CD4-positive, alpha-beta T cell (primary cell): ENCODE data around the gene ADISSP. TPM values are rescaled to one million over a fixed set of nuclear protein-coding genes. Genes with fewer than 3 reads are reported as not detected.
A peak's percentile ranks its signal among the peaks of the same experiment; 100 is the strongest.

Source experiments
- ATAC-seq: fragments of 200-7000 bp; cut with Tn5 transposase; one replicate; pipeline ENCODE4 v1.10.0; 2022; ENCODE audit warnings: mild to moderate bottlenecking; ENCODE audit not compliant: poor library complexity
- CTCF ChIA-PET: fragments of 350-600 bp; sonication (Branson Sonifier 250); formaldehyde crosslinking; loops from one replicate; lab custom pipeline; 2021; ENCODE audit warnings: antibody characterized with exemption, inconsistent platforms; lab: Charles Lee
- POLR2A ChIA-PET: fragments of 350-600 bp; sonication (Branson Sonifier 250); formaldehyde crosslinking; loops from one replicate; lab custom pipeline; 2021; ENCODE audit warnings: antibody characterized with exemption, inconsistent platforms; lab: Charles Lee
- DNase-seq, 14 experiments: peaks; one replicate each; pipeline ENCODE4 v3.0.0-alpha.2; 2013 to 2020; ENCODE audit warnings: mixed read lengths in 2 of 14
- H3K27ac ChIP-seq, 2 donors: one replicate each; pipeline versions ENCODE4 v1.5.1 to v1.7.0; 2013; ENCODE audit warnings: low read length in 2 of 2, low read depth in 1 of 2, mild to moderate bottlenecking in 1 of 2
- H3K27me3 ChIP-seq, 2 experiments: 1 replicate in 1 of 2; 2 replicates in 1 of 2; pipeline versions ENCODE4 v1.6.1 to v1.7.0; 2013; ENCODE audit warnings: low read length in 2 of 2, control low read depth in 1 of 2, mild to moderate bottlenecking in 1 of 2, moderate library complexity in 1 of 2; ENCODE audit not compliant: insufficient read depth in 2 of 2, control insufficient read depth in 1 of 2
- H3K36me3 ChIP-seq: one replicate; pipeline ENCODE4 v1.6.1; 2013; ENCODE audit warnings: low read length, control low read depth; ENCODE audit not compliant: insufficient read depth
- H3K4me1 ChIP-seq: one replicate; pipeline ENCODE4 v1.6.1; 2013; ENCODE audit warnings: low read length, control low read depth; ENCODE audit not compliant: insufficient read depth
- H3K4me3 ChIP-seq: one replicate; pipeline ENCODE4 v1.5.1; 2013; ENCODE audit warnings: mild to moderate bottlenecking, low read length, moderate library complexity
- H3K9me3 ChIP-seq, 2 experiments: 1 replicate in 1 of 2; 2 replicates in 1 of 2; pipeline versions ENCODE4 v1.6.1 to v1.7.0; 2013; ENCODE audit warnings: low read length in 2 of 2, mild to moderate bottlenecking in 2 of 2, control low read depth in 1 of 2, moderate library complexity in 1 of 2; ENCODE audit not compliant: control insufficient read depth in 1 of 2, insufficient read depth in 1 of 2
- H3K27ac Mint-ChIP-seq: one replicate; pipeline ENCODE4 v1.8.0; 2020; ENCODE audit warnings: mixed read lengths
- H3K27me3 Mint-ChIP-seq: one replicate; pipeline ENCODE4 v1.8.0; 2021; ENCODE audit warnings: mixed read lengths
- H3K36me3 Mint-ChIP-seq: one replicate; pipeline ENCODE4 v1.8.0; 2021; ENCODE audit warnings: low read depth, mixed read lengths
- H3K4me1 Mint-ChIP-seq: one replicate; pipeline ENCODE4 v1.8.0; 2021; ENCODE audit warnings: low read depth, mixed read lengths
- H3K4me3 Mint-ChIP-seq: one replicate; pipeline ENCODE4 v1.8.0; 2020; ENCODE audit warnings: mild to moderate bottlenecking, mixed read lengths
- H3K9me3 Mint-ChIP-seq: one replicate; pipeline ENCODE4 v1.8.0; 2020; ENCODE audit warnings: mixed read lengths
- CTCF ChIP-seq: fragments of 200-600 bp; IDR thresholded peaks from one replicate; pipeline ENCODE4 v1.8.0; 2022; ENCODE audit warnings: antibody characterized with exemption, mild to moderate bottlenecking
- intact Hi-C, 2 experiments: fragments of 100-400 bp; cut with DNase I in 1 of 2; cut with micrococcal nuclease in 1 of 2; formaldehyde crosslinking; loops; one replicate each; pipeline versions ENCODE4 v1.15.1 to v1.9.0; 2023 to 2025; cut with DNase I, micrococcal nuclease
- total RNA-seq, 174 experiments: library from RNA in 2 of 174; stranded (reverse) in 2 of 174; gene quantifications; one replicate each; pipeline ENCODE4 v1.2.3 and lab custom pipeline; 2021 to 2026

The ADISSP gene
- total RNA-seq, 2 experiments from 2014 or later, result 11.2 to 11.6 TPM

GRCh38 chr20:3781153-3781910 lies 13.8 kb upstream of the ADISSP start, which contains the start of gene SPEF1:
Gene SPEF1 (minus strand): TSS chr20:3781448. CDS start chr20:3781287, 161 bp downstream.
- no peak within 1 kb of the TSS for H3K27ac ChIP-seq
- peaks cover 53% of the 10 kb centered on the region for H3K4me1 ChIP-seq

DNA sequence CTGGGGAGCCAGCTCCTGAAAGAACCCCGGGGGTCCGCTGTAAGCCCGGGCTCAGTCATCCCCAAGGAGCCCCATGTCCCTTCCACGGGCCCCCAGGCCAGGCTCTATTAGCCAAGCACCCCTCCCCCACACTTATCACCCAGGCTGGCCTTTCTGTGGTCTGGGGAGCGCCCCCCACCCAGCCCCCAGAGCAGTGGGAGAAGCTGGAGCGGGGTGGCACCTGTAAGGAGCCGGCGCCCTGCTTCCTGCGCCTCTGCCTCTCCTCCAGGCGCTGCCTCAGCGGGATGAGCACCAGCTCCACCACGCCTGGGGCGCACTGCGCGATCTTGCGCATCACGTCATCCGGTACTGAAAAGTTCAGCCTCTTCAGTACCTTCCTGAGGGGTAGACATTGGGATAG lies 11.4 kb upstream of the ADISSP start:
- H3K27ac ChIP-seq, result no peak overlapping the region
- H3K36me3 Mint-ChIP-seq, result no peaks in the 10 kb centered on the region
- peak overlapping the region; percentile 38 for H3K4me3 Mint-ChIP-seq
- no peak overlapping the region for H3K27ac Mint-ChIP-seq
- intact Hi-C loops, result no loop called here
- no peaks in the 10 kb centered on the region for H3K36me3 ChIP-seq
- H3K27me3 ChIP-seq, result peaks cover 9 to 12% of the 10 kb centered on the region in 2 experiments
- peaks cover 14% of the 10 kb centered on the region for H3K27me3 Mint-ChIP-seq
- H3K9me3 Mint-ChIP-seq, result no peaks in the 10 kb centered on the region
- ATAC-seq (no peak), DNase-seq (peak in 1 of 14 experiments; percentile 29)
- H3K4me1 Mint-ChIP-seq, result peaks cover 38% of the 10 kb centered on the region
- TF ChIP-seq CTCF, result no peak
- POLR2A ChIA-PET, result interaction anchor here (1.3 to 3.7 kb wide), 5 partner anchors 8 to 41 kb away, joined by 4 to 36 read pairs (median 12); partner anchors contain the start of genes ADISSP, AP5S1 and CENPB
- peaks cover 34% of the 10 kb centered on the region for H3K4me1 ChIP-seq
- CTCF ChIA-PET, result interaction anchor here (1.0 to 3.8 kb wide), 5 partner anchors 8 to 76 kb away, joined by 3 to 17 read pairs (median 6); partner anchors contain the start of genes ADISSP and CENPB
- no peak overlapping the region for H3K4me3 ChIP-seq
- no peaks in the 10 kb centered on the region for H3K9me3 ChIP-seq

More at GRCh38 chr20:3781153-3781910, 13.8 kb upstream of the ADISSP start, which contains the start of gene SPEF1:
- CTCF ChIA-PET, result interaction anchor here (1.0 to 1.8 kb wide), 4 partner anchors 13 to 38 kb away, joined by 3 to 15 read pairs (median 4); partner anchors contain the start of genes ADISSP and AP5S1
- peaks cover 14% of the 10 kb centered on the region for H3K27me3 Mint-ChIP-seq
- peaks cover 9 to 12% of the 10 kb centered on the region in 2 experiments for H3K27me3 ChIP-seq
- ATAC-seq, result peak; percentile 40
- peaks cover 0 to 3% of the 10 kb centered on the region in 2 experiments for H3K9me3 ChIP-seq
- no peaks in the 10 kb centered on the region for H3K36me3 ChIP-seq
- H3K4me1 Mint-ChIP-seq, result peaks cover 48% of the 10 kb centered on the region
- H3K4me3 ChIP-seq, result peak within 1 kb of the TSS; percentile 47
- H3K27ac Mint-ChIP-seq, result peak within 1 kb of the TSS; percentile 43
- no peaks in the 10 kb centered on the region for H3K36me3 Mint-ChIP-seq
- peak within 1 kb of the TSS; percentile 40 for H3K4me3 Mint-ChIP-seq
- no peak for TF ChIP-seq CTCF
- POLR2A ChIA-PET, result interaction anchor here (0.8 to 2.4 kb wide), 6 partner anchors 13 to 39 kb away, joined by 3 to 18 read pairs (median 6); partner anchors contain the start of genes ADISSP and AP5S1
- no peaks in the 10 kb centered on the region for H3K9me3 Mint-ChIP-seq
- peak in 5 of 14 experiments; percentile 29 to 84 (median 80) for DNase-seq
- intact Hi-C loops, result no loop called here

DNA sequence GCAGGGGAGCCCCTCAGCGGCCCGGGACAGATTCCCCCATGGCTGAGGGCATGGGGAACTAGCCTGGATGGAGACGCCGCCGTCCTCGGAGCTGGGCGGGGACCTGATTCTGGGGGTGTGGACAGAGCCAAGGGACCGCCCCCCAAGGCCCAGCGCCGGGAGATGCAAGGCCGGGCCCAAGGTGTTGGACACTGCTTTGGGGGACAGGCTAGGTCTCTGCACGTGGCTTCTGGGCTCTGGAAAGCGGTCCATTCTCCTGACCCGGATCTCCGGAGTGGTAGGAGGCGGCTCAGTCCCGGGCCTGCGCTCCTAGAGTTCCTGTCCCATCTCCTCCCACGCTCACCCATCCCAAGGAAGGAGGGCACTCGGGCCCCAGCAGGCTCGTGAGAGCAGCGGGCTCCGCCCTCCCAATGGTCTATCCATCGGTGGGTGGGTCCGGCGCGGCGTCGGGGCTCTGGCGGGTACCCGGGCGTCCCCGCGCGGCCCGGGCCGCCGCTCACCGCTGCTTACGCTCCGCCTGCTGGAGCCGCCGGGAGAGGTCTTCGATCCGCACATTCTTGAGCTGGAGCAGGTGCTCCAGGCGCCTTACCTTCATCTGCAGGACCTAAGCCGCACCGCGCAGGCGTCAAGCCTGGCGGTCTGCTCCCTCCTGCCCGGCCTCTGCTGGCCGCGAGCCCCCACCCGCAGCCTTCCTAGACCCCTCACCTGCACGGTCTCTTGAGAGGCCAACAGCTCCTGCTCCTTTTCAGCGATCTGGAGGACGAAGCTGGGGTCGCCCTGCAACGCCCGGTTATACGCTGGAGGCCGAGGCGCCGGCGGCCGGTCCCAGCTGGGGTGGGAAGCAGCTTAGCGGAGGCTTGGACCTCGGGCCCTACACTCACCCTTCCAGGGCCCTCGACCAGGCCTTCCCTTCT lies 10.4 kb upstream of the ADISSP start:
- Histone ChIP-seq H3K9me3 (no peaks in the 10 kb centered on the region), H3K4me3 (peak overlapping the region; percentile 67), H3K4me1 (peaks cover 34% of the 10 kb centered on the region), H3K36me3 (no peaks in the 10 kb centered on the region), H3K27ac (no peak overlapping the region), H3K27me3 (peaks cover 9 to 12% of the 10 kb centered on the region in 2 experiments)
- H3K9me3 Mint-ChIP-seq, result no peaks in the 10 kb centered on the region
- POLR2A ChIA-PET, result interaction anchor here (1.0 to 3.7 kb wide), 6 partner anchors 9 to 79 kb away, joined by 3 to 36 read pairs (median 10); partner anchors contain the start of genes ADISSP, AP5S1 and CENPB
- H3K4me1 Mint-ChIP-seq, result peaks cover 38% of the 10 kb centered on the region
- CTCF ChIA-PET, result interaction anchor here (0.6 to 3.8 kb wide), 7 partner anchors 9 to 77 kb away, joined by 3 to 17 read pairs (median 4); partner anchors contain the start of genes ADISSP, CDC25B and CENPB
- TF ChIP-seq CTCF, result no peak
- H3K27ac Mint-ChIP-seq, result no peak overlapping the region
- peak overlapping the region; percentile 82 for H3K4me3 Mint-ChIP-seq
- H3K27me3 Mint-ChIP-seq, result peaks cover 14% of the 10 kb centered on the region
- no peaks in the 10 kb centered on the region for H3K36me3 Mint-ChIP-seq
- ATAC-seq (peak; percentile 47), DNase-seq (peak in 6 of 14 experiments; percentile 32 to 66 (median 52))
- intact Hi-C loops, result no loop called here
